B cell (primary cell): ENCODE data around the gene CFAP65. TPM values are rescaled to one million over a fixed set of nuclear protein-coding genes. Genes with fewer than 3 reads are reported as not detected.

Source experiments
- ATAC-seq: fragments of 200-7000 bp; cut with Tn5 transposase; one replicate; pipeline ENCODE4 v1.10.0; 2021; ENCODE audit warnings: low read depth, mild to moderate bottlenecking, moderate number of reproducible peaks, moderate library complexity
- CTCF ChIA-PET: fragments of 350-600 bp; sonication (Branson Sonifier 250); formaldehyde crosslinking; loops from one replicate; lab custom pipeline; 2021; ENCODE audit warnings: antibody characterized with exemption, inconsistent platforms; lab: Charles Lee
- POLR2A ChIA-PET: fragments of 350-600 bp; sonication (Branson Sonifier 250); formaldehyde crosslinking; loops from one replicate; lab custom pipeline; 2021; ENCODE audit warnings: antibody characterized with exemption; lab: Charles Lee
- DNase-seq: peaks from one replicate; pipeline ENCODE4 v3.0.0; 2013
- H2AFZ ChIP-seq: 2 replicates; pipeline ENCODE4 v1.6.1; 2012; ENCODE audit warnings: mild to moderate bottlenecking, low read depth, low read length; ENCODE audit not compliant: insufficient read depth, poor library complexity, severe bottlenecking
- H3K27ac ChIP-seq, 2 donors: 1 replicate in 1 of 2; 2 replicates in 1 of 2; pipeline ENCODE4 v1.5.1; 2012 to 2013; ENCODE audit warnings: low read length in 2 of 2, mild to moderate bottlenecking in 2 of 2, moderate library complexity in 1 of 2
- H3K27me3 ChIP-seq, 4 experiments: fragments of 200-600 bp in 1 of 4; sonication (generic) in 1 of 4; replicated peaks in 1 of 4; 1 replicate in 2 of 4; 2 replicates in 2 of 4; pipeline versions ENCODE4 v1.6.1 to v1.7.0; 2013 to 2016; ENCODE audit warnings: low read length in 3 of 4, mild to moderate bottlenecking in 2 of 4, mixed read lengths in 1 of 4, moderate library complexity in 1 of 4; ENCODE audit not compliant: insufficient read depth in 4 of 4, control insufficient read depth in 3 of 4; ENCODE audit errors: control extremely low read depth in 1 of 4
- H3K36me3 ChIP-seq, 2 experiments: replicated peaks in 1 of 2; 1 replicate in 1 of 2; 2 replicates in 1 of 2; pipeline versions ENCODE4 v1.6.1 to v1.7.1; 2013; ENCODE audit warnings: low read length in 1 of 2; ENCODE audit not compliant: insufficient read depth in 2 of 2, control insufficient read depth in 1 of 2; ENCODE audit errors: control extremely low read depth in 1 of 2, extremely low read depth in 1 of 2
- H3K4me1 ChIP-seq, 2 donors: fragments of 200-600 bp in 1 of 2; sonication (generic) in 1 of 2; 1 replicate in 1 of 2; 2 replicates in 1 of 2; pipeline versions ENCODE4 v1.5.1 to v1.6.1; 2013 to 2017; ENCODE audit warnings: low read length in 2 of 2; ENCODE audit not compliant: control insufficient read depth in 2 of 2, insufficient read depth in 2 of 2
- H3K4me2 ChIP-seq: replicated peaks from 2 replicates; pipeline ENCODE3; 2012; ENCODE audit warnings: mild to moderate bottlenecking, low read depth, low read length; ENCODE audit not compliant: poor library complexity, severe bottlenecking
- H3K4me3 ChIP-seq, 5 experiments: fragments of 200-600 bp in 1 of 5; sonication (generic) in 1 of 5; 1 replicate in 3 of 5; 2 replicates in 2 of 5; pipeline versions ENCODE4 v1.5.1 to v1.7.0; 2011 to 2016; ENCODE audit warnings: low read length in 4 of 5, mild to moderate bottlenecking in 4 of 5, low read depth in 2 of 5, control low read depth in 1 of 5, moderate library complexity in 1 of 5; ENCODE audit not compliant: insufficient read depth in 1 of 5; ENCODE audit errors: control extremely low read depth in 1 of 5, extremely low read depth in 1 of 5
- H3K79me2 ChIP-seq: fragments of 200-600 bp; sonication (generic); one replicate; pipeline ENCODE4 v1.6.0; 2016; ENCODE audit warnings: low read length; ENCODE audit not compliant: control insufficient read depth, insufficient read depth
- H3K9ac ChIP-seq: fragments of 200-600 bp; sonication (generic); 2 replicates; pipeline ENCODE4 v1.6.1; 2017; ENCODE audit warnings: mild to moderate bottlenecking, low read length, moderate library complexity
- H3K9me3 ChIP-seq, 3 donors: one replicate each; pipeline versions ENCODE4 v1.6.1 to v1.7.1; 2013; ENCODE audit warnings: low read length in 2 of 3; ENCODE audit not compliant: control insufficient read depth in 2 of 3, insufficient read depth in 1 of 3; ENCODE audit errors: control extremely low read depth in 1 of 3
- H4K20me1 ChIP-seq: 2 replicates; pipeline ENCODE4 v1.6.0; 2012; ENCODE audit warnings: mild to moderate bottlenecking, low read length; ENCODE audit not compliant: insufficient read depth, control insufficient read depth, poor library complexity, severe bottlenecking
- H3K27ac Mint-ChIP-seq: one replicate; pipeline ENCODE4 v1.8.0; 2021; ENCODE audit warnings: mixed read lengths
- H3K27me3 Mint-ChIP-seq: one replicate; pipeline ENCODE4 v1.8.0; 2021; ENCODE audit warnings: mixed read lengths
- H3K4me1 Mint-ChIP-seq: one replicate; pipeline ENCODE4 v1.8.0; 2021; ENCODE audit warnings: mixed read lengths
- H3K4me3 Mint-ChIP-seq: one replicate; pipeline ENCODE4 v1.8.0; 2021; ENCODE audit warnings: mixed read lengths
- H3K9me3 Mint-ChIP-seq: one replicate; pipeline ENCODE4 v1.8.0; 2022; ENCODE audit warnings: mixed read lengths; ENCODE audit not compliant: insufficient read depth
- EZH2 ChIP-seq: IDR thresholded peaks from 2 replicates; pipeline ENCODE4 v1.6.1; 2012; ENCODE audit warnings: borderline replicate concordance, low read depth, mild to moderate bottlenecking, moderate library complexity, low read length; ENCODE audit not compliant: insufficient read depth, poor library complexity, severe bottlenecking
- WGBS: methylation state at CpG from one replicate; pipeline ENCODE4 v1.1.5; 2013; ENCODE audit warnings: missing lambda C conversion rate; ENCODE audit not compliant: insufficient coverage; 5-methylcytosine and 5-hydroxymethylcytosine counted together
- intact Hi-C: fragments of 100-400 bp; cut with micrococcal nuclease; formaldehyde crosslinking; loops from one replicate; pipeline ENCODE4 v1.10.0; 2022
- polyA plus RNA-seq: library from polyadenylated mRNA; depleted of rRNA; stranded (reverse); fragments of >200 nt; gene quantifications from 2 replicates; pipeline ENCODE4 v1.2.3, GENCODE V29; 2012
- total RNA-seq, 2 donors: library from RNA; stranded (reverse); fragments of 120-200 nt in 1 of 2; gene quantifications; 1 replicate in 1 of 2; 2 replicates in 1 of 2; pipeline versions ENCODE4 v1.2.3 to v1.2.4, GENCODE V29; 2013 to 2022
- TF ChIP-seq, protein P1 (sequence below): fragments of 200-600 bp; IDR thresholded peaks from one replicate; pipeline ENCODE4 v1.8.0; 2022; ENCODE audit warnings: antibody characterized with exemption, mild to moderate bottlenecking

The CFAP65 gene
- total and polyA plus RNA-seq, 2 donors (not counting 1 experiment from before 2014, with no cell fraction given): not detected

GRCh38 chr2:219028141-219028540 is 13.2 kb downstream of the CFAP65 start:
- no peak overlapping the region for H3K27ac Mint-ChIP-seq
- DNase-seq (no peak), ATAC-seq (no peak)
- Histone ChIP-seq H3K27me3 (peaks cover 0 to 21% (median 0%) of the 10 kb centered on the region in 4 experiments), H3K36me3 (no peaks in the 10 kb centered on the region), H4K20me1 (no peaks in the 10 kb centered on the region), H3K9ac (no peak overlapping the region), H3K4me1 (no peaks in the 10 kb centered on the region), H3K4me3 (no peak overlapping the region), H3K79me2 (no peaks in the 10 kb centered on the region), H3K27ac (no peak overlapping the region), H3K4me2 (no peak overlapping the region), H2AFZ (no peak overlapping the region), H3K9me3 (peaks cover 0 to 6% (median 0%) of the 10 kb centered on the region in 3 donors)
- intact Hi-C loops: loop anchor here (2.0 kb wide), 1 partner anchor 119 kb away; no protein-coding TSS in a partner anchor
- H3K27me3 Mint-ChIP-seq: peaks cover 35% of the 10 kb centered on the region
- no peak for TF ChIP-seq EZH2
- TF ChIP-seq, protein P1, sequence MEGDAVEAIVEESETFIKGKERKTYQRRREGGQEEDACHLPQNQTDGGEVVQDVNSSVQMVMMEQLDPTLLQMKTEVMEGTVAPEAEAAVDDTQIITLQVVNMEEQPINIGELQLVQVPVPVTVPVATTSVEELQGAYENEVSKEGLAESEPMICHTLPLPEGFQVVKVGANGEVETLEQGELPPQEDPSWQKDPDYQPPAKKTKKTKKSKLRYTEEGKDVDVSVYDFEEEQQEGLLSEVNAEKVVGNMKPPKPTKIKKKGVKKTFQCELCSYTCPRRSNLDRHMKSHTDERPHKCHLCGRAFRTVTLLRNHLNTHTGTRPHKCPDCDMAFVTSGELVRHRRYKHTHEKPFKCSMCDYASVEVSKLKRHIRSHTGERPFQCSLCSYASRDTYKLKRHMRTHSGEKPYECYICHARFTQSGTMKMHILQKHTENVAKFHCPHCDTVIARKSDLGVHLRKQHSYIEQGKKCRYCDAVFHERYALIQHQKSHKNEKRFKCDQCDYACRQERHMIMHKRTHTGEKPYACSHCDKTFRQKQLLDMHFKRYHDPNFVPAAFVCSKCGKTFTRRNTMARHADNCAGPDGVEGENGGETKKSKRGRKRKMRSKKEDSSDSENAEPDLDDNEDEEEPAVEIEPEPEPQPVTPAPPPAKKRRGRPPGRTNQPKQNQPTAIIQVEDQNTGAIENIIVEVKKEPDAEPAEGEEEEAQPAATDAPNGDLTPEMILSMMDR: no peak
- no peak overlapping the region for H3K4me3 Mint-ChIP-seq
- no peaks in the 10 kb centered on the region for H3K9me3 Mint-ChIP-seq
- 84% methylated on average over 5 of the region's 5 CpGs for WGBS
- ChIA-PET CTCF (interaction anchor here (1.3 to 6.4 kb wide), 3 partner anchors 14 to 126 kb away, joined by 3 to 99 read pairs (median 18); no protein-coding TSS in a partner anchor), POLR2A (no interaction called here)
- H3K4me1 Mint-ChIP-seq: no peaks in the 10 kb centered on the region

- Histone ChIP-seq H3K27ac (no peak overlapping the region), H3K79me2 (no peaks in the 10 kb centered on the region), H2AFZ (no peak overlapping the region), H3K36me3 (no peaks in the 10 kb centered on the region), H3K9ac (no peak overlapping the region), H3K4me1 (no peaks in the 10 kb centered on the region), H3K9me3 (peaks cover 0 to 6% (median 0%) of the 10 kb centered on the region in 3 donors), H3K4me2 (no peak overlapping the region), H3K4me3 (no peak overlapping the region), H3K27me3 (peaks cover 0 to 24% (median 0%) of the 10 kb centered on the region in 4 experiments), H4K20me1 (no peaks in the 10 kb centered on the region)
- ATAC-seq: no peak
- POLR2A ChIA-PET: no interaction called here
- no peaks in the 10 kb centered on the region for H3K9me3 Mint-ChIP-seq
- no peaks in the 10 kb centered on the region for H3K4me1 Mint-ChIP-seq
- intact Hi-C loops: loop anchor here (2.0 kb wide), 1 partner anchor 119 kb away; no protein-coding TSS in a partner anchor
- 94% methylated on average over 22 of the region's 22 CpGs for WGBS
- no peak for DNase-seq
- CTCF ChIA-PET: interaction anchor here (0.9 to 6.4 kb wide), 4 partner anchors 11 to 126 kb away, joined by 3 to 99 read pairs (median 3); no protein-coding TSS in a partner anchor
- TF ChIP-seq, protein P1: no peak
- TF ChIP-seq EZH2: no peak
- peaks cover 33% of the 10 kb centered on the region for H3K27me3 Mint-ChIP-seq
- H3K4me3 Mint-ChIP-seq: no peak overlapping the region
- no peak overlapping the region for H3K27ac Mint-ChIP-seq
These were observed 13.7 kb downstream of the CFAP65 start for GRCh38 chr2:219027511-219028055.
